HG03135 (cell line): ENCODE data around the gene PRPH.
"Not testable (repeated sequence)": the region's sequence is repeated elsewhere in the genome, so short reads cannot be mapped to it uniquely, and the experiment has no call there.

ENCODE experiments used
- ATAC-seq: cut with Tn5 transposase; IDR thresholded peaks from one replicate; pipeline ENCODE4 v1.9.1; 2021; ENCODE audit warnings: mild to moderate bottlenecking, moderate library complexity; ENCODE audit not compliant: unreplicated experiment

Gene PRPH

DNA sequence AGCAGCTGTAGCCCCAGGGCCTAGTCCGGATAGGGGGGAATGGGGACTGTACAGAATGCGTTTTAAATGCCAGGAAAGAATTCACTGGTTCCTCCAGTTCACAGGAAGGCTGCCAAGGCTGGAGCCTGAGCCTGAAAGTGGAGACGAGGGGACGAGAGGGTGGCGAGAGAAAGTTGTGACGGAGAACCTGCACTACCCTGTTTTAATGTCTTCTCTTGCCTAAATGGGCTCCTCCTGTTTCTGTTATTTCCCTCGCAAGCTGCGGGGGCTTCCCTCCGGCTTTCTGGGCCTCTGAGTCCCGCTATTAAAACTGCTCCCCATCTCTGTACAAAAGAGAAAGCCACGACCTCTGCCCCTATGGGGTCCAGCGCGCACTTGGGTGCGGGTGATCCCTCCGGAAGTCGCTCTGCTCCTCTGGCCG lies 37.5 kb downstream of the PRPH start:
- no peak for ATAC-seq

DNA sequence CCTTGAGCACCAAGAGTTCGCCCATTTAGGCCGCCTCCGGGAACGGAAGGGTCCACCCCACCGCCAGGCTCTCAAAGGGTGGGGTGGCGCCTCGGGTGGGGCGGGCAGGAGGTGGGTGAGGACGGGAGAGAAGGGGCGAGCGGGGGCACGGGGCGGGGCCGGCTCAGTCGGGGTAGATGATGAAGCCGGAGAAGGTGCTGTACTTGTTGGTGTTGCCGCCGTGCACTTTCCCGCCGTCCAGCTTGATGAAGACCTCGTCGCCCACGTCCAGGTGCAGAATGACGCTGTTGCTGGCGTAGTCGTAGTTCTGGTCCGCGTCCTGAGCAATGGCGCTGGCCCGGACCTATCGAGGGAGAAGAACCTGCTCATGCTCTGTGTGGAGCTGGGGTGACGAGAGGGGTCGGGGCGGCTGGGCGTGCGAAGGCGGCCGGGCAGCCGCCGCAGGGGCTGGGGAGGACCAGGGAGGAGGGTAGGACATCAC lies 38.0 kb downstream of the PRPH start:
- no peak for ATAC-seq

DNA sequence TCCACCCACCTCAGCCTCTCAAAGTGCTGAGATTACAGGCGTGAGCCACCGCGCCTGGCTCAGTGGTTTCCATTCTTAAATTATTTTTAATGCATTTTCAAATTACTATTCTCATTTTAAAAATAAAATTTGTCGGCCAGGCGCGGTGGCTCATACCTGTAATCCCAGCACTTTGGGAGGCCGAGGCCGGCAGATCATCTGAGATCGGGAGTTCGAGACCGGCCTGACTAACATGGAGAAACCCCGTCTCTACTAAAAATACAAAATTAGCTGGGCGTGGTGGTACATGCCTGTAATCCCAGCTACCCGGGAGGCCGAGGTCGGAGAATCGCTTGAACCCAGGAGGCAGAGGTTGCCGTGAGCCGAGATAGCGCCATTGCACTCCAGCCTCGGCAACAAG lies 38.8 kb downstream of the PRPH start:
- not testable (repeated sequence) for ATAC-seq

DNA sequence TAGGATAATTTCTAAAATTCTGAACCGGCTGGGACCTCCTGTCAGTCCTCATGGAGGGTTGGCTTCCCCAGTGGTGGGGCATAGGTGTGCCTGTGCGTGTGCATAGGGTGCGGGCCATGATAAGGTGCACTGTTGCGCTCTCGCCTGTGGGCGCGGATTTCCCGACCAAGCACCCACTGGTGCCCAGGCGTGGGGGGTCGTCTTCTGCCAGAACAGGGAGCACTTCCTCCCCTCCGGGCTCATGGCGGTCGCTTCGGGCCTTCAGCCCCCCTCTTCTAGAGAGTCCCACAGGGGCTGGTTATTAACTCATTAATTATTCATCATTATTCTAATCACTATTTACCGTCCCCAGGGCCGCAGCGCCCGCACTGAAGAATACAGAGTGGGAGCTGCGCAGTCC lies 39.3 kb downstream of the PRPH start:
- ATAC-seq: no peak

DNA sequence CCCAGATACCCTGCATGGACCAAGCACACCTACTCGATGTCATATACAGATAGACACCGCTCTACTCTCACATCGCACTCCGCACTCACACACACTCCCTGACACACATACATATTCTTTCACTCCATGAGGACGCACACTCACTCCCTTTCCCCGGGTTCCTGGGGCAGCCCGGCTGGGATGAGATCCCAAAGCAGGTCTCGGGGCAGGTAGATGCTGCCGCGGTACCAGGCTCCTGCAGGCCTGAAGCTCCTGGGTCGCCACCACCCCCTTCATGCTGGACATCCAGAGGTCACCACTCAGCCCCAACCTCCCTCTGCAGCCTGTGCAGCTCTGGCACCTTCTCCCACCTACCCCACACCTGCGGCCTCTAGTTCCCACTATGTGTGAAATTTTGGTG lies 39.7 kb downstream of the PRPH start:
- no peak for ATAC-seq

DNA sequence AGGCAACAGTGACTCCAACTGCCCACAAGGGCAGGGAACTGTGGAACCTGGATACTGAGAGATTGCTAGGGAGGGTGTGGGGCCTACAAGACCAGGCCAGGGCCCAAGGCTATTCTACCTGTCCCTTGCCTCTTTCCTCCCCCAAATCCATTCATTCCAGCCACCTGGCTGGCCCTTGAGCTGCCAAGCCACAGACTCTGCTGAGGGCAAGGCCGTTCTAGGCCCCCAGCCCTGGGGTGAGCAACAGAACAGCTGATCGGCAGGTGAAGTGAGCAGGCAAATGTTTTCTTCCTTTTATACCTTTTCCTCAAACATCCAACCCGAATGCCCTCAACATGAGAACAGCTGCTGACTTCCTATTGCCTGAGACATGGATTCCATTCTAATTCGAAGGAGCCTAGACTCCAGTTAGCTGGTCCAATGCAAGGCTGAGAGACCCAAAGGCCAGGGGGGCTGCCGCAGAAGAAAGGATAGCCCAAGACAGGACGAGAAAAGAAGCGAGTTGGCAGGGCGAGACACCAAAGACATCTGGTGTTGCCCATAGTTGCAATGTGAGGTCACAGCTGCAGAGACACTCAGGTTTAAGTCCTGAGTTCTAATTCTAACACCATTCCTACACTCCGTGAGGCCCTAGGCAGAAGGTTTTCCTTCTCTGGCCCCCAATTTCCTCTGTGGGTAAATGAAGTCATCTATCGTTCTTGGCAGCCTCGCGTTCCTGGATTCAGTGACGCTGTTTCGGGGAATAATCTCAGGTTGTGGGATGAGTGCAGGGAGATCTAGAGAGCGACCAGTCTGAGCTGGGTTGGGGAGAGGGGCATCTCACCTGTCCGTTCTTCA lies 40.4 kb downstream of the PRPH start:
- no peak for ATAC-seq

DNA sequence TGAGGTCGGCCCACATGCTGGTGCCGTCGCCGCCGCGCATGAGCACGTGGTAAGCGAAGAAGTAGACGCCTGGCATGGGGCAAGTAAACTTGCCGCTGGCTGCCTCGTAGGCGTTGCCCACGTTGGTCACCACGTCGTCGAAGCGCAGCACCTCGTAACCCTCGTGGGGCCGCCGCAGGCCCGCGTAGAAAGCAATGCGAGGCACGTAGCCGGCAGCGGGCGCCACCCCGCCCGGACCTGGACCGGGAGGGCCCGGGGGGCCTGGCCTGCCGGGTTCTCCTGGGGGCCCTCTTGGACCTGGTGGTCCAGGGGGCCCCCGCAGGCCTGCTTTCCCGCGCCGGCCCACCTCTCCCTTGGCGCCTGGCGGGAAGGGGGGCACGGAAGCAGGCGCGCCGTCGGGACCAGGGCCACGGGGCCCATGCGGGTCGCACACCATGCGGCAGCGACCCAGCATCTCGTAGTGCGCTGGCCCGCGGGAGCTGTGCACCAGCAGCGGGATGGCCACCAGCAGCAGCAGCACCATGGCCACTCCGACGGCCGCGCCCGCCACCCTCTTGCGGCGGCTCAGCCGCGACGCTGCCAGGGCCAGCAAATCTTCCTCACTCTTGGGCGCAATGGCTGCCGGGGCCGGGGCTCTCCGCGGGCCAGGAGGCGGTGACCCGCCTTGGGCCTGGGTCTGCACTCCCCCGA lies 41.2 kb downstream of the PRPH start:
- no peak for ATAC-seq

DNA sequence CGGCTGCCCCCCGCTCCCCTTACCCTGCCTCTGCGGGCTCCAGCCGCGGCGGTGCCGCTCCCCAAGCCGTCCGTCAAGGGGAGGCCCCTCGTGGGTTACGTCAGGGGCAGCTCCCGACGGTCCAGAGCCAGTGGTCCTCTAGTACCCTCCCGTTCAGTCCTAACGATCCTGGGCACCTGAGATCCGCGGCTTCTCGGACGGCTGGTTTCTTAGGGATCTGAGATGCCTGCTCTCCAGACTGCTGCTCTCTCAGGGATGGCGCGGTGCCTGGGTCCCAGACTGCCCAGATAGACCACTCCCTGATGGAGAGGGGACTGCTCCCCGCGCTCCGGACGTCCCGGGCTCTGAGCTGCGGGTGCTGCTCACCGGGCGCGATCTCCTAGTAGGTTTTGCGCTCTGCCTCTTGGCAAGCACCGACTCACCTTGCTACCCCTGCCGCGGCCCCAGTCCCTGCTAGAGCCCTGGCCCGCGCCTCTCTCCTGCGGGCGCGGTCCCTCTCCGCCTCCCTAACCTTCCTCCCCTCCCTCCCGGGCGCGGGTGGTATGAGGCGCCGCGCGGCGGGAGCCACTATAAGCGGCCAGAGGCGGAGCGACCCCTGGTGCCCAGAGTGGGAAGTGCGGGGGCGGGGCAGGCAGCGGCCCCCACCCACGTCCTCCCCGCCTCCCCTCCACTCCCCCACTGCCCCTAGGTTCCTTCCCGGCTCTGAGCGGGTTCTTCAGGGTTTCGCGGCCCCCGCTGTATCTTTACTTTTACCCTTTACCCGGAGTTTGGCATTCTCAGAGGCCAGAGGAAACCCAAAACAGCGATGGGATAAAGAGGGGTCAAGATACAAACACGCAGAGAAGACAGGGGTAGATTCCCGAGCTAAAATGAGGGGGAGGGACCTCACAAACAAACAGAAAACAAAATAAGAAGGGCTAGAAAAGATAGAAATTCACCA lies 42.0 kb downstream of the PRPH start, which contains the start of gene C1QL4:
Gene C1QL4 (minus strand): TSS at position 544 of the 940 bp plus-strand sequence. CDS start 711 bp downstream, outside the sequence.
- no peak for ATAC-seq

DNA sequence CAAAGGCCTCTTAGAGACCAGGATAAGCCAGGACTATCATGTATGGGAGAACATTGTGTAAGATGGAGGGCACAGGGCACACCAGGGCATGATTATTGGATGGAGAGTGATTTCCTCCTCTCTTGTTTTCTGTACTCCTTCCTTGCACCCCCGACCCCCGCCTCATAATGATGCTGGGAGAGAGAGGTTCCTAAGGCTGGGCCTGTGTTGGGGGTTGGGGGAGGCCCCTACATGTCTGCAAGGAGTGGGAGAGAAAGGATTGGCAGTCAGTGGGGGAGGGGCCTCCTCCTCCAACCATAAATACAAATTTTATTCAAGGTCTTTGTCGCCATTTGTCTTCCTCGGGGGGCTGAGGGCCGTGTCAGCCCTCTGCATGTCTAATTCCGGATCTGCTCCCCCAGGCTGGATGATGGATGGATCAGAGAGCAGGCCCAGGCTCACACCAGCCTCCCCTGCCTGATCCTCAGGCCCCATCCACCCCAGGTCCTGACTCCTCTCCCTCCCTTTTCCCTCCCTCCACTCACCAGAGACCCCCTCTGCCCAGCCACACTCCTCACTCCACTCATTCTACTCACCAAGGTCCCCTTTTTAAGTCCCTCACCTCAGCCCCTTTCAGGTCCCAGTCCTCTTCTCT lies 44.0 kb downstream of the PRPH start:
- no peak for ATAC-seq

DNA sequence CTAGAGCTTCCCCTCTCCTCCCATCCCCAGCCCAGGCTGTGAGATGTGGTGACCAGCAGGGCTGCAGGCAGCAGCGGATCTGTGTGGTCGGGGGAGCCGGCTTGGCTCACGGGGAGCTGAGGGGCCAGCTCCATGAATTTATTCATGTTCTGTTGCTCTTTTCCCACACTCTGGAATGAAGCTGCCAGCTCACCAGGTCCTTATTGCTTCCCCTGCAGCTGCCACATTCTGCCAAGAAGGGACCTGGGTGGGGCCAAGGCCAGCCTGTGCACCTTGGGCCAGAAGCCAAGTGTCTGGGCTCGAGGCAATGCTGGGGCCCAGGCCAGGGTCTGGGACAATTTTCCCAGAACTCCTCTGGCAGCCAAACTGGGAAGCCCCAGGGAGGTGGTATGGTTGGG lies 44.5 kb downstream of the PRPH start:
- no peak for ATAC-seq

DNA sequence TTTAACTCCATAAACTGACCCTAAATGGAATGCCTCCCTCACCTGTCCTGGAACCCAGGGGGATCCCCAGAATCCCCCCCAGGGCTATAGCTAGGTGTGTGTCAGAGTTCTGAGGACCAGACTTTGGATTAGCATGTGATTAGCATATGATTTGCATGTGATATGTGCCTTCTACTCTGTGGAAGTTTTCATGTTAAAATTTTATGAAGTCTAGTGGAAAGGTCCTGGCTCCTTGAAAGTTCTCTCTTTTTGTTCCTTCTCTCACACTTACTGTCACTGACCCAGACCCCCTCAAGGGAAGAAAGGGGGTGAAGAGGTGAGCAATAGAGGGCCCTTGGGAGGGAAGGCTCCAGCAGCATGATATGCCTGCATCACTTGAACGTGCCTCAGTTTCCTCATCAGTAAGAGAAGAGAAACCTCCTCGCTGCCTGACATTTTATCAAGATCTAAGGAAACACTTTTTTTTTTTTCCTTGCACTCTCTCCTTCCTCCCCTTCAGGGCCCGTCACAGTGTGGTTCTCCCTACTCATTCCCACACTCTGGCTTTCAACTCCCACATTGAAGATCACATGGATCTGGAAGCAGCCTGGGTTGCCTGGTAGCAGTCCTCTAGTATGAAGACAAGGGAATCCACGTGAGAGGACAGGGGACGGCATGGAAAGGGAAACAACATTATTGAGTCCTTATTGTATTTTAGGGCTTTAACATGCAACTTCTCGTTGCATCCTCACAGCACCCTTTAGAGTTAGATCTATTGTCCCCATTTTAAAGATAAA lies 45.3 kb downstream of the PRPH start:
- ATAC-seq: no peak

DNA sequence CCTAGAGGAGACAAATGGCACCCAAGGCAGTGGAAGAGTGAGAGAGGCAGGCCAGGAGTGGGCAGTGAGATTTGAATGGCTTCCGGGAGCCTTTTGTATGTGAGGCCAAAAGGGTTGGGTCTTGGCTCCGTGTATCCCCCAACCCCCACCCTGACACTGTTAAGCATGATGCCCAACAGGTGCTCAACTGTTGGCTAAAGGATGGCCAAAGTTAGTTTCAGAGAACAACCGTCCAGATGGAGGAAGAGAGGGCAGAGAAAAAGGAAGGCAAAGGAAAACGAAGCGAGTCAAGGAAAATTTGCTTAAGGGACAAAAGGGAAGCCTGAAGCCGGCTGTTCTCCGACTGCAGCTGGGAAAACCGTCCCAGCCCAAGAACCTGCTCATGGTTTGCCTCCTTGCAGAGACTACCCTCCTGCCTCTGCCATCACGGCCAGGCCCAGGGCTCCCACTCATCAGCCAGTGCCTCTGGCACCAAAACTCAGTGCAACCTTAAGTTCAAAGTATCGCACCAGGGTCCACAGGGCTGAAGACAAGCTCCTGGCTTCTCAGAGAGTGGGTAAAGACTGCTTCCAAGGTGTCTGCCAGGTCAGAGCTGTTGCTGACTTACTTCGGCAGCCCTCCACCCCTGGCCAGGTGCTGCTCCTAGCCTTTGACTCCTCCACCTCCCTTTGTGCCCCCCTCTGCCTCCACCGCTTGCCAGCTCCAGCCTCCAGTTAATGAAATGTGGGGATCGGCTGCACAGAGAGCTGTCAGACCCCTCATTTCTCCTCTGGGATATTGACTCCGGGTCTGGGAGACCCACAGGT lies 46.2 kb downstream of the PRPH start:
- no peak for ATAC-seq

DNA sequence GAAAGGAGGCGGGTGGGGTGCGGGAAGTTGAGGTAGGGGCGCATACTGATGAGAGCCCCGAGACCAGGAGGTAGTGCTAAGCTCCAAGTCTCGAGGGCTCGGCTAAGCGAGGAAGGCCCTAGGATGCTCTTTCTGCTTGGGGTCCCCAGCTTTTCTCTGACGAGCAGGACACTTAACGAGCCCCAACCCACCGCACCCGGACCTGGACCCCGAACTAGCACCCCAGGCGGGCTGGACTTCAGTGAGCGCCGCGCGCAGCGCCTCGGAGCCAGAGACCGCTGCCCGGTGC lies 46.8 kb downstream of the PRPH start:
- no peak for ATAC-seq

DNA sequence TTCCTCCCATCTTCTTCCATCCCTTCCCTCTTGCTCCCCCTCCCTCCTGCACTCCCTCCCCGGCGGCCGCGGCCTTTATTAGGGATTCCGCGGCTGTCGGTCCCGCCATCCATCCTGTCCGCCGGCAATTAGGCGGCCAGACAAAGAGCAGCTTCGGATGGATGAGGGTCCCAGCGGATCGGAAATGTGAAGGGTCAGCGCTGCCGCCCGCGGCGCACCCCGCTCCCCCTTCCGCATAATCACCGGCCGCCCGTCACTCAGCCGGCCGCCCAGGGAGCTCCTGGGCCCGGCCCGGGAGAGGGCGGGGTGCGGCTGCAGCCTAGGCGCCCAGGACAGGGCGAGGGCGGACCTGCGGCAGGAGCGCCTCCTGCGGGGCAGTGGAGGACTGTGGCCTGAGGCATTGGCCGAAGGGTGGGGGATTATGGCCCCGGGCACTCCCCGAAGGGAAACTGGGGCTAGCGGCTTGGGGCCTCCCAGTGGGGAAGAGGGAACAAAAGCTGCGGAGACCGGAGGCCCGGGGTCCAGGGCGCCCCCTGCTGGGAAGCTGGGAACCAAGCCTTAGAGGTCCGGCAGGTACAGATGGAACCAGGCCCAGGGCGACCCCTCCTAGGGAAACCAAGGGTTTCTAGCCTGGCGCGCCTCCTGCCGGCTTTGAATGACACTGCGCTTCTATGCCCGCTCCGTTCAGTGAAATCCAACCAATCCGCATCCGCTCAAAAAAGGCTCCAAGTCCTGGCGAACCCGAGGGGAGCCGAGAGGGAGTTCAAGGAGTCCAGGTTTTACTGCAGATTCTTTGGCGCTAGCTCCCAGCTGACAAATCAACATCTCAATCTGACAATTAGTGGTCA lies 47.3 kb downstream of the PRPH start:
- ATAC-seq: peak; percentile 64

DNA sequence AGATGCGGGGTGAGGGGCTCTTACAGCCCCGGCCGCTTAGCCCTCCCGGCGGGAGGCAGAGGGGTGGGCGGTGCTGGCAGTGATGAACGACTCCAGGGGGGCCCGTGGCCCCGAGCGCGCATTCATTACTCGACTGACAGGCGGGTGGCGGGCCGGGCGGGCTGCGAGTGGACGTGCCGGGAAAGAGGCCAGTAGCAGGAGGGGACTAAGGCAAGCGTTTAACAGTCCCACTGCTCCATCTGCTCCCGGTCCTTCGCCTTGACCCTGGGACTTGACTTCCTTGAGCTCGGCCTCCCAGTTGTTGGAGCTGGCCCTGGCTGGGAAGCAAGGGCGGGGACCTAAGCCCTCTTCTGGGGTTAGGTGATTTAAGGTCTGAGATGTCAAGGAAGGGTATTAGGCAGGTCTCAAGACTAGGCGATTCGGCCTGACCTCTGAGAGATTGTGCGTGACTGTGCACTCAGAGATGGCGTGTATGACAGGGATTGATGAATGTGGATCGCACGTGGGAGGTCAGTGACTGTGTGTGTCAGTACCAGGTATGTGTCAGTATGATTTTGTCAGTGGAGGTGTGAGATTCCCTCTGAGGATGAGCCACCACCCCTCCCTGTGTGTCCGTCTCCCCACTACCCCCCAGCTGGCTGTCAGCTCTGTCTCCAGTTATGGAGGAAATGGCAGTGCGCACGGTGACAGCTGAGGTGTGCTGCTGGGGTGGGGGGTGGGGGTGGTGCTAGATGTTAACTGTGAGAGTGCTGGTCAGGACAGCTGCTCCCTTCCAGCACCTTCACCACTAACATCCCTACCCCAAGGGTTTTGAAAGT lies 48.2 kb downstream of the PRPH start:
- no peak for ATAC-seq

DNA sequence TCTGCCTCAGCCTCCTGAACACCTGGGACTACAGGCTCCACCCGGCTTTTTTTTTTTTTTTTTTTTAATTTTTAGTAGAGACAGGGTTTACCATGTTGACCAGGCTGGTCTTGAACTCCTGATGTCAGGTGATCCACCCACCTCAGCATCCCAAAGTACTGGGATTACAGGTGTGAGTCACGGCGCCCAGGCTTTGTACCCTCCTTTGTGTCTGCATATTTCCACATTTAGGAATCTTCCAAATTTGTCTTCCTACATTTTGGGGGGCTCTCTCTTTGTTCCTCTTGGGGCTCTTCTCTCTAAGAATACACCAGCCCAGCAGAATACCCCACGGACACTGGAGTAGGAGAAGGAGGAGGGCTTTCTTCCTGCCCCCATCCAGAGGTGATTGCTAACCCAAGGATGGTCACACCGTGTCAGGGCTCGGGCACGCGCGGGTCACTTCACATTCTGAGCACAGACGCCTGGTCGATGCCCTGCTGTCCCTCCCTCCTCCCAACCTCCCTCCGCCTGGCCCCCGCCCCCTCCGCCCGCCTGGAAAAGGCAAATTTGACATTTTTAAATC lies 49.6 kb downstream of the PRPH start:
- no peak for ATAC-seq
